GM12891 (cell line): ENCODE measurements around the gene SYNPO2.

ENCODE experiments used
- PAX5 ChIP-seq: IDR thresholded peaks from 2 replicates; pipeline ENCODE4 v1.6.1; 2011; ENCODE audit warnings: low read length, moderate library complexity, mild to moderate bottlenecking; ENCODE audit not compliant: insufficient read depth, severe bottlenecking
- POLR2A ChIP-seq: IDR thresholded peaks from 2 replicates; pipeline ENCODE4 v1.6.1; 2011; ENCODE audit warnings: low read depth, low read length, control low read depth
- POLR2AphosphoS5 ChIP-seq: IDR thresholded peaks from 2 replicates; pipeline ENCODE4 v1.6.1; 2011; ENCODE audit warnings: low read depth, low read length, control low read depth
- POU2F2 ChIP-seq: IDR thresholded peaks from 2 replicates; pipeline ENCODE4 v1.6.1; 2011; ENCODE audit warnings: low read depth, mild to moderate bottlenecking, control low read depth, low read length, moderate library complexity
- SPI1 ChIP-seq: IDR thresholded peaks from 2 replicates; pipeline ENCODE4 v1.6.1; 2011; ENCODE audit warnings: low read depth, low read length, control low read depth
- TAF1 ChIP-seq: IDR thresholded peaks from 2 replicates; pipeline ENCODE4 v1.6.1; 2011; ENCODE audit warnings: low read depth, low read length, control low read depth

DNA sequence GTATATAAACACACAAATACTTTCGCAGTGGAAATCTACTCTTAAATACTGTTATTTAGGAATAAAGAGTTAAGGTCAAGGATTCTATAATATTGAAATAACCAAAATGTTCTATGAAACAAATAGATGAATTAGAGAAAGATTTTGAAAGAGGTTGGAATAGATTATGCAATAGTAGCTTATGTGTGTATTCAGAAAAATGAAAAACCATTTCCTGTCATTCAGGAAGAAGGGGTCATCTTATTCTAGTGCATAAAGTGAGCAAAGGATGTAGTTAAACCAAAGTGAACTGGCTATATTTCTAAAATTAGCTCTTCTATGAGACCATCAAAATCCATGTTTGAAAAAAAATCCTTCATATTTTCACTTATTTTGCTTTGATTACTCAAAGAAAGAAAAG, 217.0 kb downstream of the SYNPO2 start:
- TF ChIP-seq POLR2A = no peak
- TF ChIP-seq TAF1 = no peak
- no peak for TF ChIP-seq POLR2AphosphoS5
- TF ChIP-seq PAX5 = no peak
- no peak for TF ChIP-seq SPI1
- TF ChIP-seq POU2F2 = no peak
